ENCODE results near the gene SART3. TPM values are rescaled to one million over a fixed set of nuclear protein-coding genes. Genes with fewer than 3 reads are reported as not detected.

Gene SART3
- total RNA-seq, 1 experiment from 2014 or later = 89.4 TPM

GRCh38 chr12:108582978-108583770, 22.2 kb upstream of the SART3 start:
- Mint-ChIP-seq H3K4me3 (no peak overlapping the region), H3K27ac (peak overlapping the region in 1 of 3 experiments; percentile 37; a peak in 1 of 7 replicates), H3K9me3 (peaks cover 9 to 10% of the 10 kb centered on the region in 2 experiments), H3K27me3 (ENCODE audit: low read depth) (peaks cover 1% of the 10 kb centered on the region), H3K4me1 (peaks cover 0 to 10% of the 10 kb centered on the region in 2 experiments; a peak in 2 of 4 replicates), H3K36me3 (ENCODE audit: insufficient read depth in 1 of 3, low read depth in 3 of 3) (peaks cover 2 to 11% (median 4%) of the 10 kb centered on the region in 3 experiments; a peak in 4 of 7 replicates)
- H3K23ac ChIP-seq (ENCODE audit: insufficient read length, low read depth, low read length) = no peak overlapping the region
- no peaks in the 10 kb centered on the region for H3K27me3 ChIP-seq (ENCODE audit: insufficient read depth, low read length)
- H3K56ac ChIP-seq (ENCODE audit: insufficient read length, low read depth, low read length) = no peak overlapping the region
- no peak for DNase-seq
- no peak overlapping the region for H2BK12ac ChIP-seq (ENCODE audit: insufficient read length, low read depth, low read length)
- no peak overlapping the region for H4K5ac ChIP-seq (ENCODE audit: insufficient read length, low read depth, low read length)
- H3K79me1 ChIP-seq (ENCODE audit: insufficient read depth, low read depth, low read length, poor library complexity, severe bottlenecking) = no peaks in the 10 kb centered on the region
- no peak overlapping the region for H4K91ac ChIP-seq (ENCODE audit: insufficient read length, low read depth, low read length)
- H4K20me1 ChIP-seq (ENCODE audit: control insufficient read depth, insufficient read depth, insufficient read length) = no peaks in the 10 kb centered on the region
- TF ChIP-seq, protein P1, sequence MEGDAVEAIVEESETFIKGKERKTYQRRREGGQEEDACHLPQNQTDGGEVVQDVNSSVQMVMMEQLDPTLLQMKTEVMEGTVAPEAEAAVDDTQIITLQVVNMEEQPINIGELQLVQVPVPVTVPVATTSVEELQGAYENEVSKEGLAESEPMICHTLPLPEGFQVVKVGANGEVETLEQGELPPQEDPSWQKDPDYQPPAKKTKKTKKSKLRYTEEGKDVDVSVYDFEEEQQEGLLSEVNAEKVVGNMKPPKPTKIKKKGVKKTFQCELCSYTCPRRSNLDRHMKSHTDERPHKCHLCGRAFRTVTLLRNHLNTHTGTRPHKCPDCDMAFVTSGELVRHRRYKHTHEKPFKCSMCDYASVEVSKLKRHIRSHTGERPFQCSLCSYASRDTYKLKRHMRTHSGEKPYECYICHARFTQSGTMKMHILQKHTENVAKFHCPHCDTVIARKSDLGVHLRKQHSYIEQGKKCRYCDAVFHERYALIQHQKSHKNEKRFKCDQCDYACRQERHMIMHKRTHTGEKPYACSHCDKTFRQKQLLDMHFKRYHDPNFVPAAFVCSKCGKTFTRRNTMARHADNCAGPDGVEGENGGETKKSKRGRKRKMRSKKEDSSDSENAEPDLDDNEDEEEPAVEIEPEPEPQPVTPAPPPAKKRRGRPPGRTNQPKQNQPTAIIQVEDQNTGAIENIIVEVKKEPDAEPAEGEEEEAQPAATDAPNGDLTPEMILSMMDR (conservative IDR thresholded peaks at IDR 0.05) = no peak
- H3T11ph ChIP-seq (ENCODE audit: low read length) = no peak overlapping the region
- no CpG with 5 or more reads among the region's 10 CpGs for WGBS (ENCODE audit: extremely low coverage, insufficient read length, low lambda C conversion rate)
- H2BK15ac ChIP-seq (ENCODE audit: low read depth, low read length) = no peak overlapping the region
- no peaks in the 10 kb centered on the region for H3K23me2 ChIP-seq (ENCODE audit: insufficient read length, low read depth, low read length, poor library complexity, severe bottlenecking)
- H3K9ac ChIP-seq (ENCODE audit: extremely low read depth, insufficient read length, low read length) = no peak overlapping the region
- H2BK120ac ChIP-seq (ENCODE audit: low read depth, low read length, poor library complexity, severe bottlenecking) = no peak overlapping the region
- no peak overlapping the region for H4K8ac ChIP-seq (replicated peaks; ENCODE audit: insufficient read length, low read depth, low read length)
- H3K4me1 ChIP-seq (ENCODE audit: insufficient read depth, low read length) = no peaks in the 10 kb centered on the region
- H3K4ac ChIP-seq (ENCODE audit: low read depth, low read length) = no peak overlapping the region
- no peaks in the 10 kb centered on the region for H3K9me3 ChIP-seq (ENCODE audit: control insufficient read depth, low read depth, low read length)
- no peak overlapping the region for H3K14ac ChIP-seq (ENCODE audit: insufficient read depth, low read length)
- no peak overlapping the region for H2BK20ac ChIP-seq (ENCODE audit: low read depth, low read length, poor library complexity, severe bottlenecking)
- H2AK5ac ChIP-seq (ENCODE audit: insufficient read length, low read length) = no peak overlapping the region
- H2BK5ac ChIP-seq (ENCODE audit: insufficient read length, low read length) = no peak overlapping the region
- H3K79me2 ChIP-seq (ENCODE audit: insufficient read depth, low read length) = no peaks in the 10 kb centered on the region
- no peak overlapping the region for H3K4me2 ChIP-seq (ENCODE audit: insufficient read depth, insufficient read length, low read length)
- no peak overlapping the region for H3K27ac ChIP-seq (ENCODE audit: insufficient read length, low read depth, low read length)
- no peak overlapping the region for H3K18ac ChIP-seq (ENCODE audit: insufficient read length, low read depth, low read length)
- no peak overlapping the region for H2AFZ ChIP-seq (ENCODE audit: low read length)

All from H9 (cell line).